ENCODE results near the gene IL17REL. TPM values are rescaled to one million over a fixed set of nuclear protein-coding genes. Genes with fewer than 3 reads are reported as not detected.

Gene IL17REL
- total RNA-seq, 4 donors from 2014 or later: not detected

- WGBS, 2 donors: 72 to 80% methylated on average over 5 to 6 of the region's 7 CpGs
- TF ChIP-seq CTCF (IDR thresholded peaks at IDR 0.05) (no peak), POLR2A (IDR thresholded peaks at IDR 0.05) (no peak)
- H3K4me3 ChIP-seq: no peak overlapping the region
- intact Hi-C loops (cut with DNase I): no loop called here
- no peaks in the 10 kb centered on the region for H3K9me3 ChIP-seq
- H3K27ac ChIP-seq: no peak overlapping the region
- H3K4me1 ChIP-seq: peaks cover 7 to 18% (median 9%) of the 10 kb centered on the region in 3 donors
- no peak for DNase-seq
- no peaks in the 10 kb centered on the region for H3K36me3 ChIP-seq
- peaks cover 8 to 93% (median 11%) of the 10 kb centered on the region in 4 donors for H3K27me3 ChIP-seq
Measured at GRCh38 chr22:50059881-50060262, 47.3 kb upstream of the IL17REL start.

- H3K4me3 ChIP-seq: peak overlapping the region in 2 of 4 donors; percentile 24 to 52
- H3K4me1 ChIP-seq: peaks cover 7 to 18% (median 9%) of the 10 kb centered on the region in 3 donors
- no peak for DNase-seq
- WGBS, 2 donors: 9 to 16% methylated on average over 13 to 21 of the region's 31 CpGs
- TF ChIP-seq CTCF (IDR thresholded peaks at IDR 0.05) (no peak), POLR2A (IDR thresholded peaks at IDR 0.05) (no peak)
- intact Hi-C loops (cut with DNase I): no loop called here
- peaks cover 8 to 93% (median 11%) of the 10 kb centered on the region in 4 donors for H3K27me3 ChIP-seq
- no peaks in the 10 kb centered on the region for H3K36me3 ChIP-seq
- peaks cover 0 to 3% (median 0%) of the 10 kb centered on the region in 3 donors for H3K9me3 ChIP-seq
- no peak overlapping the region for H3K27ac ChIP-seq
Measured at GRCh38 chr22:50058906-50059880, 46.6 kb upstream of the IL17REL start.

- H3K27me3 ChIP-seq: peaks cover 8 to 88% (median 11%) of the 10 kb centered on the region in 4 donors
- WGBS, 2 donors: 28 to 40% methylated on average over 2 to 5 of the region's 102 CpGs
- peak within 1 kb of the TSS in 2 of 4 donors; percentile 24 to 52 for H3K4me3 ChIP-seq
- peaks cover 7 to 18% (median 9%) of the 10 kb centered on the region in 3 donors for H3K4me1 ChIP-seq
- DNase-seq: no peak
- intact Hi-C loops (cut with DNase I): no loop called here
- TF ChIP-seq CTCF (IDR thresholded peaks at IDR 0.05) (no peak), POLR2A (IDR thresholded peaks at IDR 0.05) (no peak)
- peaks cover 0 to 12% (median 0%) of the 10 kb centered on the region in 3 donors for H3K9me3 ChIP-seq
- H3K27ac ChIP-seq: no peak within 1 kb of the TSS
- no peaks in the 10 kb centered on the region for H3K36me3 ChIP-seq
Measured at GRCh38 chr22:50058061-50058905, 45.7 kb upstream of the IL17REL start, which contains the start of gene TTLL8. Gene TTLL8 (minus strand): TSS chr22:50058298.

GRCh38 chr22:50057278-50058060, 44.9 kb upstream of the IL17REL start:
- Histone ChIP-seq H3K27ac (no peak overlapping the region), H3K4me3 (no peak overlapping the region), H3K4me1 (peaks cover 7 to 18% (median 9%) of the 10 kb centered on the region in 3 donors), H3K27me3 (peaks cover 8 to 83% (median 11%) of the 10 kb centered on the region in 4 donors), H3K36me3 (no peaks in the 10 kb centered on the region), H3K9me3 (peaks cover 0 to 18% (median 0%) of the 10 kb centered on the region in 3 donors)
- WGBS, 2 donors: 56 to 59% methylated on average over 6 to 8 of the region's 14 CpGs
- no peak for DNase-seq
- TF ChIP-seq CTCF (IDR thresholded peaks at IDR 0.05) (no peak), POLR2A (IDR thresholded peaks at IDR 0.05) (no peak)
- intact Hi-C loops (cut with DNase I): no loop called here
